OCI-LY7 (cell line): ENCODE data around the gene SLC25A29. TPM values are rescaled to one million over a fixed set of nuclear protein-coding genes. Genes with fewer than 3 reads are reported as not detected.

ENCODE experiments used
- BruUV-seq: library from RNA; stranded (reverse); fragments of 400-500 nt; replicated peaks from 2 replicates; lab custom pipeline; 2021; lab: Mats Ljungman, UMichigan
- CTCF ChIA-PET: fragments of 300-600 bp; sonication (Branson Sonifier 250); formaldehyde crosslinking; loops from one replicate; lab custom pipeline; 2022; ENCODE audit warnings: antibody characterized with exemption; ENCODE audit not compliant: unreplicated experiment; lab: Charles Lee
- POLR2A ChIA-PET: fragments of 300-600 bp; sonication (Branson Sonifier 250); formaldehyde crosslinking; loops from one replicate; lab custom pipeline; 2022; ENCODE audit warnings: antibody characterized with exemption; lab: Charles Lee
- DNase-seq: peaks from one replicate; pipeline ENCODE4 v3.0.0-alpha.2; 2015; ENCODE audit warnings: low spot score
- H2AFZ ChIP-seq: fragments of 200-600 bp; sonication (generic), shearing (Covaris generic); 2 replicates; pipeline ENCODE4 v1.6.1; 2014; ENCODE audit warnings: mild to moderate bottlenecking, antibody characterized with exemption, low read length, moderate library complexity
- H3K27ac ChIP-seq: fragments of 200-600 bp; sonication (generic); 2 replicates; pipeline ENCODE4 v1.5.1; 2014; ENCODE audit warnings: mixed run types, low read depth, mild to moderate bottlenecking, moderate library complexity, low read length, inconsistent platforms; ENCODE audit not compliant: poor library complexity, severe bottlenecking
- H3K36me3 ChIP-seq: fragments of 200-600 bp; sonication (generic); 2 replicates; pipeline ENCODE4 v1.6.1; 2014; ENCODE audit warnings: mild to moderate bottlenecking, antibody characterized with exemption, low read length, moderate library complexity, mixed read lengths; ENCODE audit not compliant: insufficient read depth
- H3K4me1 ChIP-seq: fragments of 200-600 bp; sonication (generic); 2 replicates; pipeline ENCODE4 v1.5.1; 2014; ENCODE audit warnings: mild to moderate bottlenecking, low read length; ENCODE audit not compliant: insufficient read depth, poor library complexity, severe bottlenecking
- H3K4me2 ChIP-seq: fragments of 200-600 bp; sonication (generic); 2 replicates; pipeline ENCODE4 v1.6.1; 2014; ENCODE audit warnings: mild to moderate bottlenecking, low read length
- H3K4me3 ChIP-seq: fragments of 200-600 bp; sonication (generic); 2 replicates; pipeline ENCODE4 v1.5.1; 2014; ENCODE audit warnings: mild to moderate bottlenecking, low read depth, low read length; ENCODE audit not compliant: poor library complexity, severe bottlenecking
- H3K79me2 ChIP-seq: fragments of 200-600 bp; sonication (generic); 2 replicates; pipeline ENCODE4 v1.6.1; 2016; ENCODE audit warnings: low read depth, mild to moderate bottlenecking, low read length, moderate library complexity, mixed read lengths; ENCODE audit not compliant: insufficient read depth
- H3K9me2 ChIP-seq: fragments of 200-600 bp; sonication (generic); 2 replicates; pipeline ENCODE4 v1.6.1; 2016; ENCODE audit warnings: mild to moderate bottlenecking, low read length, mixed read lengths; ENCODE audit not compliant: insufficient read depth
- H3K9me3 ChIP-seq: fragments of 200-600 bp; sonication (generic); 2 replicates; pipeline ENCODE4 v1.6.1; 2014; ENCODE audit warnings: mild to moderate bottlenecking, mixed run types, low read length, mixed read lengths
- H4K20me1 ChIP-seq: fragments of 200-600 bp; sonication (generic); 2 replicates; pipeline ENCODE4 v1.6.1; 2014; ENCODE audit warnings: mild to moderate bottlenecking, antibody characterized with exemption, low read length, moderate library complexity, mixed read lengths; ENCODE audit not compliant: insufficient read depth
- EZH2phosphoT487 ChIP-seq: fragments of 200-600 bp; sonication (generic); IDR thresholded peaks from 2 replicates; pipeline ENCODE4 v1.6.1; 2018; ENCODE audit warnings: low read depth, borderline replicate concordance, mild to moderate bottlenecking, mixed run types, antibody characterized with exemption, low read length, moderate library complexity, mixed read lengths
- intact Hi-C: fragments of 100-400 bp; cut with micrococcal nuclease; formaldehyde crosslinking; loops from one replicate; pipeline ENCODE4 v1.10.0; 2022; ENCODE audit not compliant: unreplicated experiment
- total RNA-seq, 2 experiments: library from RNA; depleted of rRNA in 1 of 2; stranded (reverse); fragments of >200 nt in 1 of 2; shearing (Covaris generic) in 1 of 2; gene quantifications; 2 replicates each; pipeline ENCODE4 v1.2.3, GENCODE V29; 2014 to 2022
- TF ChIP-seq, protein P1 (sequence below): fragments of 200-600 bp; sonication (generic); conservative IDR thresholded peaks from 2 replicates; pipeline ENCODE4 v1.5.1; 2014; ENCODE audit warnings: mild to moderate bottlenecking, antibody characterized with exemption, low read length, moderate library complexity, mixed read lengths

Gene SLC25A29
- total RNA-seq, 2 experiments from 2014 or later: 14.6 to 34.8 TPM

GRCh38 chr14:100342195-100342594 lies 36.0 kb upstream of the SLC25A29 start:
- POLR2A ChIA-PET: no interaction called here
- H3K36me3 ChIP-seq: peaks cover 13% of the 10 kb centered on the region; the same call in 1 of the 2 replicates
- no peaks in the 10 kb centered on the region for H4K20me1 ChIP-seq
- intact Hi-C loops: no loop called here
- no peak for DNase-seq
- H3K27ac ChIP-seq: no peak overlapping the region
- H3K79me2 ChIP-seq: no peaks in the 10 kb centered on the region
- BruUV-seq: no TSS peak
- H3K4me1 ChIP-seq: peaks cover 9% of the 10 kb centered on the region
- CTCF ChIA-PET: no interaction called here
- no peak overlapping the region for H3K4me3 ChIP-seq
- TF ChIP-seq, protein P1, sequence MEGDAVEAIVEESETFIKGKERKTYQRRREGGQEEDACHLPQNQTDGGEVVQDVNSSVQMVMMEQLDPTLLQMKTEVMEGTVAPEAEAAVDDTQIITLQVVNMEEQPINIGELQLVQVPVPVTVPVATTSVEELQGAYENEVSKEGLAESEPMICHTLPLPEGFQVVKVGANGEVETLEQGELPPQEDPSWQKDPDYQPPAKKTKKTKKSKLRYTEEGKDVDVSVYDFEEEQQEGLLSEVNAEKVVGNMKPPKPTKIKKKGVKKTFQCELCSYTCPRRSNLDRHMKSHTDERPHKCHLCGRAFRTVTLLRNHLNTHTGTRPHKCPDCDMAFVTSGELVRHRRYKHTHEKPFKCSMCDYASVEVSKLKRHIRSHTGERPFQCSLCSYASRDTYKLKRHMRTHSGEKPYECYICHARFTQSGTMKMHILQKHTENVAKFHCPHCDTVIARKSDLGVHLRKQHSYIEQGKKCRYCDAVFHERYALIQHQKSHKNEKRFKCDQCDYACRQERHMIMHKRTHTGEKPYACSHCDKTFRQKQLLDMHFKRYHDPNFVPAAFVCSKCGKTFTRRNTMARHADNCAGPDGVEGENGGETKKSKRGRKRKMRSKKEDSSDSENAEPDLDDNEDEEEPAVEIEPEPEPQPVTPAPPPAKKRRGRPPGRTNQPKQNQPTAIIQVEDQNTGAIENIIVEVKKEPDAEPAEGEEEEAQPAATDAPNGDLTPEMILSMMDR: no peak
- no peak for TF ChIP-seq EZH2phosphoT487
- no peak overlapping the region for H2AFZ ChIP-seq
- H3K9me3 ChIP-seq: no peaks in the 10 kb centered on the region
- H3K9me2 ChIP-seq: no peaks in the 10 kb centered on the region
- H3K4me2 ChIP-seq: no peak overlapping the region

DNA sequence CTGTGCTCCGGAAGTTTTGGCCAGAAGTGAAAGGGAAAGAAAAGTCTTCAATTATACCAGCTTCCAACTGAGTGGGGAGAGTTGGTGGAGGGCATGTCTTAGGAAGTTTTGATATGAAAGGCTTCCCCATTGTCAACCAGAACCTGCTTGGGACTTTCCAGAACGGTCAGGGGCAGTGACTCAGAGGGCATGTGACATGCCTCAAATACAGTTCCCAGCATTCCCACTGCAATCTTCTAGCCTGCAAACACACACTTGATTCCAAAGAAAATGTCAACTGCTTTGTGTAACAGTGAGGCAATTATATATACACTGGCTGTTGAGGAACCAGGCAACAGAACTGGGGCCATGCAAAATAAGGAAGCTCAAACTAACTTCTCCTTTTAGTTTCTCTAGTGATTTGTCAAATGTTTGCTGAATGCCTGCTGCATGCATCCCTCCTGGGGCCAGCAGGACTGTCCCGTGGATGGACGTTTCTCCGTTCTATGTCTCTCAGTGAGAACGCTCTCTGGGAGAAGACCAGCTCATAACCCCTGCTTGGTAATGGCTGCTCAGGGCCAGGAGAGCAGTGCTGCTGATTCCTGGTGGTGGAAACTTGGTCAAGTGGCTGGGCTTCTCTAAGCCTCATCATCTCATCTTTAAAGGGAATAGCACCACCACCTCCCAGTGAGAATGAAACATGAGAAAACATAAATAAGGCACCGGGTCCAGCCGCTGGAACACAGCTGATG lies 35.2 kb upstream of the SLC25A29 start:
- Histone ChIP-seq H3K9me3 (no peaks in the 10 kb centered on the region), H4K20me1 (no peaks in the 10 kb centered on the region), H3K36me3 (peaks cover 16% of the 10 kb centered on the region; the same call in 1 of the 2 replicates), H3K27ac (peak overlapping the region; percentile 3), H2AFZ (no peak overlapping the region), H3K9me2 (no peaks in the 10 kb centered on the region), H3K4me1 (peaks cover 9% of the 10 kb centered on the region), H3K4me2 (no peak overlapping the region), H3K79me2 (no peaks in the 10 kb centered on the region), H3K4me3 (no peak overlapping the region)
- ChIA-PET POLR2A (interaction anchor here (0.6 to 0.8 kb wide), 2 partner anchors 9 to 1307 kb away, joined by 3 to 6 read pairs; no protein-coding TSS in a partner anchor), CTCF (no interaction called here)
- no TSS peak for BruUV-seq
- peak; percentile 22 for DNase-seq
- intact Hi-C loops: no loop called here
- TF ChIP-seq, protein P1: no peak
- TF ChIP-seq EZH2phosphoT487: no peak

DNA sequence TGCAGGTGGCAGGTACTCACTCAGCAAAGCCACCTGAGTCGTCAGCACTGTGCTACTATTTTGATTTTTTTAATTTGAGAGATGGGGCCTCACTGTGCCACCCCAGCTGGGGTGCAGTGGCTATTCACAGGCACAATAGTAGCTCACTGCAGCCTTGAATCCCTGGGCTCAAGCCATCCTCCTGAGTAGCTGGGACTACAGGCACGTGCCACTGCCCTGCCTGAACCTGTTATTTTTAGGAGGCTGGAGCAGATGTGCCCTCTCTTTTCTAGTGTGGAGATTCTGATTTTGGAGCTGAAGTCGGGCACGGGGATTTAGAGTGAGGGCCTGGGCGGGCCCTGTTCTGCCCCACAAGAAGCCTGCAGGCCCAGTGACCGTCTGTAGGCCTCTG lies 34.2 kb upstream of the SLC25A29 start:
- peaks cover 9% of the 10 kb centered on the region for H3K4me1 ChIP-seq
- no peak overlapping the region for H3K4me2 ChIP-seq
- intact Hi-C loops: no loop called here
- no peak for DNase-seq
- no peak overlapping the region for H2AFZ ChIP-seq
- CTCF ChIA-PET: no interaction called here
- H4K20me1 ChIP-seq: no peaks in the 10 kb centered on the region
- H3K79me2 ChIP-seq: no peaks in the 10 kb centered on the region
- peaks cover 18% of the 10 kb centered on the region; the same call in 1 of the 2 replicates for H3K36me3 ChIP-seq
- H3K9me2 ChIP-seq: no peaks in the 10 kb centered on the region
- TF ChIP-seq, protein P1: no peak
- TF ChIP-seq EZH2phosphoT487: no peak
- no TSS peak for BruUV-seq
- no peaks in the 10 kb centered on the region for H3K9me3 ChIP-seq
- H3K4me3 ChIP-seq: no peak overlapping the region
- H3K27ac ChIP-seq: no peak overlapping the region
- POLR2A ChIA-PET: interaction anchor here (0.6 kb wide), 1 partner anchor 1308 kb away, joined by 3 read pairs; no protein-coding TSS in a partner anchor
